Nephron progenitor cell (in vitro differentiated cells): ENCODE results near the gene SNCAIP.

Experiments
- DNase-seq: peaks from one replicate; pipeline ENCODE4 v3.0.0; 2021
- H3K27ac Mint-ChIP-seq: 2 replicates; pipeline ENCODE4 v1.8.0; 2021; ENCODE audit warnings: mild to moderate bottlenecking, moderate library complexity, mixed read lengths
- H3K27me3 Mint-ChIP-seq: 2 replicates; pipeline ENCODE4 v1.8.0; 2021; ENCODE audit warnings: mild to moderate bottlenecking, low read depth, mixed read lengths; ENCODE audit not compliant: poor library complexity
- H3K36me3 Mint-ChIP-seq: 2 replicates; pipeline ENCODE4 v1.8.0; 2021; ENCODE audit warnings: low read depth, mixed read lengths
- H3K4me1 Mint-ChIP-seq: 2 replicates; pipeline ENCODE4 v1.8.0; 2021; ENCODE audit warnings: mixed read lengths
- H3K4me3 Mint-ChIP-seq: 2 replicates; pipeline ENCODE4 v1.8.0; 2021; ENCODE audit warnings: mild to moderate bottlenecking, moderate library complexity, mixed read lengths
- H3K9me3 Mint-ChIP-seq: 2 replicates; pipeline ENCODE4 v1.8.0; 2021; ENCODE audit warnings: mild to moderate bottlenecking, moderate library complexity, mixed read lengths
- CTCF ChIP-seq: fragments of 200-600 bp; sonication (generic); IDR thresholded peaks from 2 replicates; pipeline ENCODE4 v1.5.0; 2021; ENCODE audit warnings: antibody characterized with exemption

The SNCAIP gene

GRCh38 chr5:122332599-122333555 is 20.8 kb downstream of the SNCAIP start:
- DNase-seq, result no peak
- H3K27ac Mint-ChIP-seq, result peak overlapping the region; percentile 86

GRCh38 chr5:122333564-122333963 is 21.5 kb downstream of the SNCAIP start:
- no peak for TF ChIP-seq CTCF
- H3K27ac Mint-ChIP-seq, result no peak overlapping the region
- H3K27me3 Mint-ChIP-seq, result no peaks in the 10 kb centered on the region
- H3K4me3 Mint-ChIP-seq, result no peak overlapping the region
- no peaks in the 10 kb centered on the region for H3K9me3 Mint-ChIP-seq
- DNase-seq, result no peak
- H3K4me1 Mint-ChIP-seq, result peaks cover 8% of the 10 kb centered on the region
- no peaks in the 10 kb centered on the region for H3K36me3 Mint-ChIP-seq

More at GRCh38 chr5:122332599-122333555, 20.8 kb downstream of the SNCAIP start:
- no peak for TF ChIP-seq CTCF
- no peaks in the 10 kb centered on the region for H3K27me3 Mint-ChIP-seq
- H3K36me3 Mint-ChIP-seq, result no peaks in the 10 kb centered on the region
- peaks cover 8% of the 10 kb centered on the region for H3K4me1 Mint-ChIP-seq
- no peaks in the 10 kb centered on the region for H3K9me3 Mint-ChIP-seq
- H3K4me3 Mint-ChIP-seq, result no peak overlapping the region

DNA sequence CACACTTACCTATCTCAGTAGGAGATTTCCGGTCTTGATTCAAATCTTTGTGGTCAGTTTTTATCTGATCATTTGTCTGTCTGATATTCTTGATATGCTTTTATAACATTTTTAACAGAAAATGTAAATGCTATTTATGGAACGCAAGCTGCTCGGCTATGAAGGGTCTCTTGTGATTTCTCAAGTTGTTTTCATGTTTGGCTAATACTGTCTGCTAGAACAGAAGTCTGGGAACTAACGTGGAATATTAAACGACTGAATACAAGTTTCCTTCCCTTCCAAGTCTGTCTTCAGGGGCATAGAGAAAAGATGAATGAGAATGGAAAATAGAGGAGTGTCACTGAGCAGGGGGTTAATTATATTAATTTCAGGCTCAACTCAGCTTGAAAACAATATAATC is 27.6 kb downstream of the SNCAIP start:
- no peaks in the 10 kb centered on the region for H3K9me3 Mint-ChIP-seq
- H3K27ac Mint-ChIP-seq, result no peak overlapping the region
- no peaks in the 10 kb centered on the region for H3K36me3 Mint-ChIP-seq
- no peak for DNase-seq
- H3K4me3 Mint-ChIP-seq, result no peak overlapping the region
- TF ChIP-seq CTCF, result no peak
- no peaks in the 10 kb centered on the region for H3K27me3 Mint-ChIP-seq
- no peaks in the 10 kb centered on the region for H3K4me1 Mint-ChIP-seq

DNA sequence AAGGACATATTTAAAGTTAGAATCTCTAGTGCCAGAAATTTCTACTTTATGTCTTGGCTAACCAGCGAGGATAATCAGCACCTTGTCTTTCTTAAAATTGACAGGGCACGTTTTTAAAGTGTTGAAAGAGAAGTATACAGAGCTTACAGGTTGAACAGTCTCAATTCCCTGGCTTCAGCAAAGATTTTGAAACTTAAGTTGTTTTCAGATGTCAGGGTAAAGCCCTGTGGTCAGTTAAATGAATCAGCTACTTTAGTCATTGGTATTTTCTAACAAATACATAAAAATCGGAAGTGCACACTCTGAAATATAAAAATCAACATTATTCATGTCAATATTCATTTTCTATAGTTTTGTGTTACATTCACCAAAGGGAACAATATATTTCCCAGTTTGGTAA is 29.1 kb downstream of the SNCAIP start:
- Mint-ChIP-seq H3K27me3 (peaks cover 4% of the 10 kb centered on the region), H3K4me1 (no peaks in the 10 kb centered on the region), H3K9me3 (no peaks in the 10 kb centered on the region), H3K4me3 (no peak overlapping the region), H3K27ac (no peak overlapping the region), H3K36me3 (no peaks in the 10 kb centered on the region)
- TF ChIP-seq CTCF, result no peak
- no peak for DNase-seq

- H3K27ac Mint-ChIP-seq, result no peak overlapping the region
- no peaks in the 10 kb centered on the region for H3K9me3 Mint-ChIP-seq
- no peaks in the 10 kb centered on the region for H3K36me3 Mint-ChIP-seq
- H3K27me3 Mint-ChIP-seq, result peaks cover 5% of the 10 kb centered on the region
- no peak for TF ChIP-seq CTCF
- no peak overlapping the region for H3K4me3 Mint-ChIP-seq
- DNase-seq, result no peak
- peaks cover 2% of the 10 kb centered on the region for H3K4me1 Mint-ChIP-seq
These were observed 30.2 kb downstream of the SNCAIP start for GRCh38 chr5:122342256-122342655.
